H1 (cell line): ENCODE measurements around the gene SEMA5B. TPM values are rescaled to one million over a fixed set of nuclear protein-coding genes. Genes with fewer than 3 reads are reported as not detected.

Experiments used
- CTCF ChIA-PET: fragments of 300-600 bp; sonication (Branson Sonifier 250); formaldehyde crosslinking; loops from one replicate; lab custom pipeline; 2021; ENCODE audit not compliant: partially characterized antibody; lab: Charles Lee
- POLR2A ChIA-PET: fragments of 300-600 bp; sonication (Branson Sonifier 250); formaldehyde crosslinking; loops from one replicate; lab custom pipeline; 2021; ENCODE audit warnings: inconsistent platforms; ENCODE audit not compliant: partially characterized antibody; lab: Charles Lee
- DNase-seq, 2 experiments: peaks; one replicate each; pipeline versions ENCODE4 v3.0.0 to v3.0.0-alpha.2; 2010 to 2022; ENCODE audit warnings: low spot score in 2 of 2, low read depth in 1 of 2, mixed read lengths in 1 of 2
- FAIRE-seq: peaks from 2 replicates; lab custom pipeline; 2011; peaks lifted over from hg19 to GRCh38; lab: Jason Lieb, UNC
- H2AFZ ChIP-seq: 2 replicates; pipeline ENCODE4 v1.8.1; 2012; ENCODE audit warnings: low read length, inconsistent platforms
- H2AK5ac ChIP-seq: 2 replicates; pipeline ENCODE4 v1.6.1; 2013; ENCODE audit warnings: low read depth, low read length
- H2BK120ac ChIP-seq: replicated peaks from 2 replicates; pipeline ENCODE3; 2013; ENCODE audit warnings: low read depth, low read length, inconsistent platforms
- H2BK12ac ChIP-seq: 2 replicates; pipeline ENCODE4 v1.6.1; 2013; ENCODE audit warnings: low read depth, low read length
- H2BK15ac ChIP-seq: 2 replicates; pipeline ENCODE4 v1.6.1; 2013; ENCODE audit warnings: low read length
- H2BK20ac ChIP-seq: 2 replicates; pipeline ENCODE4 v1.6.1; 2013; ENCODE audit warnings: low read length
- H2BK5ac ChIP-seq: 2 replicates; pipeline ENCODE4 v1.6.1; 2013; ENCODE audit warnings: low read depth, low read length
- H3K14ac ChIP-seq: 2 replicates; pipeline ENCODE4 v1.6.1; 2013; ENCODE audit warnings: inconsistent platforms; ENCODE audit not compliant: insufficient read length
- H3K18ac ChIP-seq: 2 replicates; pipeline ENCODE4 v1.6.1; 2013; ENCODE audit warnings: low read length; ENCODE audit errors: extremely low read depth
- H3K23ac ChIP-seq: 2 replicates; pipeline ENCODE4 v1.6.1; 2013; ENCODE audit warnings: inconsistent platforms; ENCODE audit not compliant: insufficient read length
- H3K23me2 ChIP-seq: 2 replicates; pipeline ENCODE4 v1.6.1; 2013; ENCODE audit warnings: low read depth, low read length
- H3K27ac ChIP-seq: 2 replicates; pipeline ENCODE4 v1.6.1; 2011; ENCODE audit warnings: low read depth, low read length, inconsistent platforms
- H3K27me3 ChIP-seq, 4 experiments: replicated peaks in 1 of 4; 1 replicate in 1 of 4; 2 replicates in 3 of 4; pipeline versions ENCODE4 v1.6.1 to v1.8.1; 2011 to 2013; ENCODE audit warnings: low read length in 3 of 4, mild to moderate bottlenecking in 3 of 4, inconsistent platforms in 2 of 4, mixed read lengths in 2 of 4, moderate library complexity in 1 of 4; ENCODE audit not compliant: control insufficient read depth in 3 of 4, insufficient read depth in 3 of 4; ENCODE audit errors: extremely low read depth in 1 of 4
- H3K36me3 ChIP-seq, 4 experiments: 2 replicates each; pipeline versions ENCODE4 v1.6.1 to v1.8.1; 2011 to 2013; ENCODE audit warnings: mild to moderate bottlenecking in 4 of 4, low read length in 3 of 4, moderate library complexity in 2 of 4, control low read depth in 1 of 4, inconsistent platforms in 1 of 4; ENCODE audit not compliant: insufficient read depth in 4 of 4, control insufficient read depth in 2 of 4
- H3K4ac ChIP-seq: replicated peaks from 2 replicates; pipeline ENCODE3; 2013; ENCODE audit warnings: low read length, low read depth, mixed read lengths, inconsistent platforms; ENCODE audit not compliant: insufficient read length
- H3K4me1 ChIP-seq, 4 experiments: replicated peaks in 1 of 4; 1 replicate in 1 of 4; 2 replicates in 3 of 4; pipeline versions ENCODE4 v1.6.1 to v1.8.1; 2011 to 2013; ENCODE audit warnings: low read length in 3 of 4, inconsistent platforms in 2 of 4, mixed read lengths in 1 of 4; ENCODE audit not compliant: insufficient read depth in 4 of 4, control insufficient read depth in 3 of 4
- H3K4me2 ChIP-seq, 2 experiments: 2 replicates each; pipeline versions ENCODE4 v1.6.1 to v1.8.1; 2011 to 2013; ENCODE audit warnings: low read depth in 2 of 2, low read length in 2 of 2, control low read depth in 1 of 2, inconsistent platforms in 1 of 2, mild to moderate bottlenecking in 1 of 2; ENCODE audit not compliant: insufficient read depth in 1 of 2
- H3K4me3 ChIP-seq, 4 experiments: fragments of 200-600, 300-600 bp in 1 of 4; sonication (generic), shearing (Covaris generic), sonication (Bioruptor Twin) in 1 of 4; 2 replicates each; pipeline versions ENCODE4 v1.5.1 to v1.8.1; 2011 to 2016; ENCODE audit warnings: low read length in 4 of 4, low read depth in 3 of 4, control low read depth in 2 of 4, inconsistent platforms in 2 of 4, mild to moderate bottlenecking in 2 of 4, mixed read lengths in 1 of 4, moderate library complexity in 1 of 4; ENCODE audit not compliant: insufficient read depth in 2 of 4; ENCODE audit errors: extremely low read depth in 1 of 4
- H3K56ac ChIP-seq: replicated peaks from 2 replicates; pipeline ENCODE3; 2013; ENCODE audit warnings: low read depth, mild to moderate bottlenecking, mixed read lengths, low read length, inconsistent platforms; ENCODE audit not compliant: insufficient read length
- H3K79me1 ChIP-seq: 2 replicates; pipeline ENCODE4 v1.6.1; 2013; ENCODE audit warnings: low read depth, low read length, control low read depth
- H3K79me2 ChIP-seq, 2 experiments: 2 replicates each; pipeline versions ENCODE4 v1.6.1 to v1.8.1; 2012 to 2013; ENCODE audit warnings: low read length in 2 of 2, mild to moderate bottlenecking in 2 of 2, inconsistent platforms in 1 of 2; ENCODE audit not compliant: insufficient read depth in 2 of 2, control insufficient read depth in 1 of 2
- H3K9ac ChIP-seq, 4 experiments: replicated peaks in 1 of 4; 1 replicate in 1 of 4; 2 replicates in 3 of 4; pipeline versions ENCODE4 v1.6.1 to v1.8.1; 2011 to 2013; ENCODE audit warnings: low read depth in 3 of 4, low read length in 3 of 4, control low read depth in 2 of 4, mild to moderate bottlenecking in 2 of 4, moderate library complexity in 2 of 4, inconsistent platforms in 1 of 4; ENCODE audit errors: extremely low read depth in 1 of 4
- H3K9me3 ChIP-seq, 2 experiments: 2 replicates each; pipeline versions ENCODE4 v1.6.1 to v1.8.1; 2012 to 2013; ENCODE audit warnings: mild to moderate bottlenecking in 2 of 2, moderate library complexity in 2 of 2, control low read depth in 1 of 2, inconsistent platforms in 1 of 2, low read depth in 1 of 2, low read length in 1 of 2, mixed read lengths in 1 of 2; ENCODE audit not compliant: insufficient read depth in 2 of 2
- H4K20me1 ChIP-seq, 2 experiments: replicated peaks in 1 of 2; 2 replicates each; pipeline versions ENCODE3 to v1.8.1; 2011 to 2013; ENCODE audit warnings: inconsistent platforms in 2 of 2, low read length in 2 of 2, mild to moderate bottlenecking in 1 of 2; ENCODE audit not compliant: insufficient read depth in 2 of 2, control insufficient read depth in 1 of 2
- H4K5ac ChIP-seq: 2 replicates; pipeline ENCODE4 v1.6.1; 2013; ENCODE audit warnings: low read length, low read depth, mixed read lengths, inconsistent platforms; ENCODE audit not compliant: insufficient read length
- H4K8ac ChIP-seq: 2 replicates; pipeline ENCODE4 v1.8.0; 2013; ENCODE audit warnings: mild to moderate bottlenecking, moderate library complexity, low read length, inconsistent platforms; ENCODE audit not compliant: insufficient read depth; ENCODE audit errors: extremely low read depth
- H4K91ac ChIP-seq: replicated peaks from 2 replicates; pipeline ENCODE3; 2013; ENCODE audit warnings: low read length, mixed read lengths, inconsistent platforms; ENCODE audit not compliant: insufficient read length
- BACH1 ChIP-seq: IDR thresholded peaks from 2 replicates; pipeline ENCODE4 v1.6.1; 2012; ENCODE audit warnings: low read length, improper control_type of control experiment
- CHD1 ChIP-seq: IDR thresholded peaks from 2 replicates; pipeline ENCODE4 v1.6.1; 2012; ENCODE audit warnings: low read depth, low read length, improper control_type of control experiment
- JUND ChIP-seq: IDR thresholded peaks from 2 replicates; pipeline ENCODE4 v1.6.1; 2011; ENCODE audit warnings: mild to moderate bottlenecking, improper control_type of control experiment, low read length
- POU5F1 ChIP-seq: IDR thresholded peaks from 2 replicates; pipeline ENCODE4 v1.6.1; 2011; ENCODE audit warnings: low read depth, mild to moderate bottlenecking, low read length, moderate library complexity
- RBBP5 ChIP-seq: IDR thresholded peaks from 2 replicates; pipeline ENCODE4 v1.7.1; 2012; ENCODE audit warnings: low read depth, mild to moderate bottlenecking, inconsistent platforms, low read length, moderate library complexity, borderline replicate concordance
- RXRA ChIP-seq: IDR thresholded peaks from 2 replicates; pipeline ENCODE4 v1.6.1; 2011; ENCODE audit warnings: low read depth, mild to moderate bottlenecking, low read length, moderate library complexity; ENCODE audit not compliant: insufficient read depth
- SP4 ChIP-seq: IDR thresholded peaks from 2 replicates; pipeline ENCODE4 v1.6.1; 2012; ENCODE audit warnings: low read length, inconsistent platforms
- SRF ChIP-seq: IDR thresholded peaks from 2 replicates; pipeline ENCODE4 v1.6.1; 2011; ENCODE audit warnings: mild to moderate bottlenecking, low read depth, low read length, moderate library complexity
- WGBS, 2 experiments: shearing (Covaris generic) in 1 of 2; methylation state at CpG; one replicate each; pipeline versions ENCODE4 v1.1.6 to v1.1.7; 2013 to 2015; ENCODE audit warnings: low lambda C conversion rate in 2 of 2, mixed read lengths in 2 of 2, inconsistent platforms in 1 of 2, low coverage in 1 of 2, missing lambda C conversion rate in 1 of 2; ENCODE audit not compliant: insufficient replicate concordance in 2 of 2, insufficient coverage in 1 of 2, insufficient read length in 1 of 2; ENCODE audit errors: extremely low coverage in 1 of 2, missing lambda C conversion rate in 1 of 2; 5-methylcytosine and 5-hydroxymethylcytosine counted together
- polyA plus RNA-seq, 7 experiments: library from polyadenylated mRNA; depleted of rRNA in 3 of 7; stranded (reverse) in 5 of 7; unstranded in 2 of 7; fragments of >200 nt in 5 of 7; fragments of 200-250 nt in 2 of 7; gene quantifications; 1 replicate in 5 of 7; 2 replicates in 1 of 7; 4 replicates in 1 of 7; pipeline versions ENCODE4 v1.2.1 to v1.2.3, GENCODE V29; 2011 to 2013; ENCODE audit warnings: missing spikeins in 2 of 7, mixed read lengths in 2 of 7
- total RNA-seq: library from RNA; stranded (reverse); fragmentation: NEBNext Ultra II Directional; extraction: Animal tissue kit (Norgen Biotek cat#: 25700); gene quantifications from 2 replicates; pipeline ENCODE4 v1.2.1, GENCODE V29; 2021

SEMA5B gene
- total and polyA plus RNA-seq, 2 of the 8 experiments (the other 6 are each of a cell fraction or from before 2014, with no cell fraction given): 13.1 to 22.4 TPM

- Histone ChIP-seq H2BK20ac (no peak overlapping the region; the same call in 1 of the 2 replicates), H3K23ac (no peak overlapping the region), H3K56ac (no peak overlapping the region), H2BK12ac (no peak overlapping the region), H4K20me1 (peaks cover 17 to 28% of the 10 kb centered on the region in 2 experiments), H3K79me1 (peaks cover 24% of the 10 kb centered on the region), H4K5ac (no peak overlapping the region), H3K79me2 (peaks cover 19 to 96% of the 10 kb centered on the region in 2 experiments), H2BK120ac (no peak overlapping the region), H2BK5ac (no peak overlapping the region), H2AFZ (no peak overlapping the region), H4K91ac (no peak overlapping the region), H4K8ac (no peak overlapping the region), H3K27me3 (peaks cover 0 to 2% (median 0%) of the 10 kb centered on the region in 4 experiments; a peak in 1 of 7 replicates), H3K4me1 (peaks cover 7 to 17% (median 13%) of the 10 kb centered on the region in 4 experiments), H2AK5ac (no peak overlapping the region), H3K36me3 (no peaks in the 10 kb centered on the region), H2BK15ac (no peak overlapping the region), H3K14ac (no peak overlapping the region), H3K9me3 (no peaks in the 10 kb centered on the region), H3K4me3 (no peak overlapping the region), H3K4ac (no peak overlapping the region), H3K4me2 (no peak overlapping the region), H3K18ac (no peak overlapping the region), H3K9ac (no peak overlapping the region), H3K23me2 (peaks cover 14% of the 10 kb centered on the region), H3K27ac (no peak overlapping the region)
- DNase-seq: no peak
- WGBS, 2 experiments: 92% methylated on average over 1 of the region's 1 CpG; no CpG with 5 or more reads in 1 of the 2 experiments
- FAIRE-seq: no peak
- ChIA-PET POLR2A (no interaction called here), CTCF (interaction anchor here (1.1 to 2.8 kb wide), 6 partner anchors 10 to 129 kb away, joined by 3 to 17 read pairs (median 4); no protein-coding TSS in a partner anchor)
- TF ChIP-seq POU5F1 (no peak), SP4 (no peak), RXRA (no peak), BACH1 (no peak), SRF (no peak), CHD1 (no peak), JUND (no peak), RBBP5 (no peak)
Measured at GRCh38 chr3:123072564-123072963, 45.0 kb upstream of the SEMA5B start.
